Measurements from ENCODE around the gene PLA2G2E.

- TF ChIP-seq CTCF (IDR thresholded peaks at IDR 0.05) (no peak), POLR2A (IDR thresholded peaks at IDR 0.05) (no peak)
Observed at GRCh38 chr1:19893687-19894086, 29.7 kb downstream of the PLA2G2E start.

Data from Peyer's patch (tissue), 4 donors.